AG04450 (cell line): ENCODE data around the gene SMAD4. TPM values are rescaled to one million over a fixed set of nuclear protein-coding genes. Genes with fewer than 3 reads are reported as not detected.

ENCODE experiments used
- CTCF ChIA-PET: fragments of 300-600, 350-600 bp; formaldehyde crosslinking; extraction: SDS; loops from one replicate; lab custom pipeline; 2022; ENCODE audit warnings: antibody characterized with exemption, inconsistent platforms; lab: Charles Lee
- POLR2A ChIA-PET: fragments of 350-600 bp; formaldehyde crosslinking; extraction: SDS; loops from one replicate; lab custom pipeline; 2021; ENCODE audit warnings: antibody characterized with exemption, inconsistent platforms; lab: Yijun Ruan, JAX
- DNase-seq: peaks from one replicate; pipeline ENCODE4 v3.0.0-alpha.2; 2011; ENCODE audit warnings: low read depth, low spot score
- H3K27ac ChIP-seq: one replicate; pipeline ENCODE4 v1.5.1; 2012; ENCODE audit warnings: low read depth, low read length, control low read depth
- H3K27me3 ChIP-seq: one replicate; pipeline ENCODE4 v1.6.0; 2012; ENCODE audit warnings: low read length; ENCODE audit not compliant: control insufficient read depth, insufficient read depth
- H3K4me3 ChIP-seq: 2 replicates; pipeline ENCODE4 v1.5.1; 2011; ENCODE audit warnings: mild to moderate bottlenecking, low read depth, low read length, control low read depth
- H3K9me3 ChIP-seq: 2 replicates; pipeline ENCODE4 v1.5.1; 2012; ENCODE audit warnings: low read length; ENCODE audit not compliant: control insufficient read depth, insufficient read depth
- polyA plus RNA-seq: library from polyadenylated mRNA; depleted of rRNA; stranded (reverse); fragments of >200 nt; gene quantifications from 2 replicates; pipeline ENCODE4 v1.2.3, GENCODE V29; 2011
- TF ChIP-seq, protein P1 (sequence below): IDR thresholded peaks from 2 replicates; pipeline ENCODE4 v1.5.1; 2011; ENCODE audit warnings: low read depth, low read length, control low read depth, inconsistent platforms

The SMAD4 gene
- polyA plus RNA-seq, 1 experiment = 139 TPM

DNA sequence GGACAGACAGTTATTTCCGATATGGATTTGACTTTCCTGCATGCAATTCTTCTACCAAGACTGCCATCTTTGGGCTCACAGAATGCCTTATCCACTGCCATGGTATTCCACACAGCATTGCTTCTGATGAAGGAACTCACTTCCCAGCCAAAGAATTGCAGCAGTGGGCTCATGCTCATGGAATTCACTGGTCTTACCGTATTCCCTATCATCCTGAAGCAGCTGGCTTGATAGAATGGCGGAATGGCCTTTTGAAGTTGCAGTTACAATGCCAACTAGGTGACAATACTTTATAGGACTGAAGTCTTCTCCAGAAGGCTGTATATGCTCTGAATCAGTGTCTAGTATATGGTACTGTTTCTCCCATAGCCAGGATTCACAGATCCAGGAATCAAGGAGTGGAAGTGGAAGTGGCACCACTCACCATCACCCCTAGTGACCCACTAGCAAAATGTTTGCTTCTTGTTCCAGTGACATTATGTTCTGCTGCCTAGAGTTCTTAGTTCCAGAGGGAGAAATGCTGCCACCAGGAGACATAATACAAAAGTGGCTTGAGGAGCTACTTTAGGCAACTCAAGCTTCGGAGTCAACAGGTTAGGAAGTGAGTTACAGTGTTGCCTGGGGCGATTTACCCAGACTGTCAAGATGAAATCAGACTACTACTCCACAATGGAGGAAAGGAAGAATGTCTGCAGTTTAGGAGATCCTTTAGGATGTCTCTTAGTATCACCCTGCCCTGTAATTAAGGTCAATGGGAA is 23.8 kb upstream of the SMAD4 start:
- POLR2A ChIA-PET = no interaction called here
- CTCF ChIA-PET = interaction anchor here (0.5 kb wide), 1 partner anchor 159 kb away, joined by 4 read pairs; no protein-coding TSS in a partner anchor

DNA sequence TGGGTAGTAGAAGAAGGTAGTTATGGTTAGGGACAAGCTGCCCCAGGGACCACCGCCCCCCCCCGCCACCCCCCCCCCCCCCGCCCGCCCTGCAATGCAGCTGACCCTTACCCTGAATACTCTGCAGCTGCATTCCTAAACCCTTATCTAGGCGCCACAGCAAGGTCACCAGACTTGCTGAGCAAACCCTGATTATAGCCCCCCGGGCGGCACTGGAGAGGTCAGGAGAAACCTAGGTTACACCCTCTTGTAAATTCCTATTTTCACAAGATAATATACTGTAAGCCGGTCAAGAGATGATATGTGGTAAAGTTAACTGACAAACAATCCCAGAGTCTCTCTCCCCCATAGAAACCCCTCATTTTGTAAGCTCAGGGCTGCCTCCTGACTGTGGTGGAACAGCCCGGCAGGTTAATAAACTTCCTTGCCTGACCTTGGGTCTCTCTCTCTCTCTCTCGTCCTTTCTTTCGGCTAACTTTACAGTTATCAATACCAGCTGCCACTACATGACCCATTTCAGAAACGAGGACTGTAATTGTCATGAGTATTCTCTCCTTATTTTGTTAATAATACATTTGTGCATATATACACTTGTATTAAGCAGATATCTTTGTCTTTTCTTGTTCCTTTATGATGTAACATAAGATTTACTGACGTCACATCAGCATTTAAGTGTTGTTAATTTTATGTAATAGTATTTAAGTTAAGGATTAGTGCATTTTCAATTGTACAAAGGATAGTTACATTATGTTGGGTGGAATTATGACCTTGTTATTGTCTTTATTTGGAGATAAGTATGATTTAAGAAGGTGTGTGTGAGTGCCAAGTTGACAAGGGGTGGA is 22.8 kb upstream of the SMAD4 start:
- POLR2A ChIA-PET = no interaction called here
- no peak overlapping the region for H3K4me3 ChIP-seq
- H3K27ac ChIP-seq = no peak overlapping the region
- DNase-seq = no peak
- H3K9me3 ChIP-seq = no peaks in the 10 kb centered on the region
- no peaks in the 10 kb centered on the region for H3K27me3 ChIP-seq
- TF ChIP-seq, protein P1, sequence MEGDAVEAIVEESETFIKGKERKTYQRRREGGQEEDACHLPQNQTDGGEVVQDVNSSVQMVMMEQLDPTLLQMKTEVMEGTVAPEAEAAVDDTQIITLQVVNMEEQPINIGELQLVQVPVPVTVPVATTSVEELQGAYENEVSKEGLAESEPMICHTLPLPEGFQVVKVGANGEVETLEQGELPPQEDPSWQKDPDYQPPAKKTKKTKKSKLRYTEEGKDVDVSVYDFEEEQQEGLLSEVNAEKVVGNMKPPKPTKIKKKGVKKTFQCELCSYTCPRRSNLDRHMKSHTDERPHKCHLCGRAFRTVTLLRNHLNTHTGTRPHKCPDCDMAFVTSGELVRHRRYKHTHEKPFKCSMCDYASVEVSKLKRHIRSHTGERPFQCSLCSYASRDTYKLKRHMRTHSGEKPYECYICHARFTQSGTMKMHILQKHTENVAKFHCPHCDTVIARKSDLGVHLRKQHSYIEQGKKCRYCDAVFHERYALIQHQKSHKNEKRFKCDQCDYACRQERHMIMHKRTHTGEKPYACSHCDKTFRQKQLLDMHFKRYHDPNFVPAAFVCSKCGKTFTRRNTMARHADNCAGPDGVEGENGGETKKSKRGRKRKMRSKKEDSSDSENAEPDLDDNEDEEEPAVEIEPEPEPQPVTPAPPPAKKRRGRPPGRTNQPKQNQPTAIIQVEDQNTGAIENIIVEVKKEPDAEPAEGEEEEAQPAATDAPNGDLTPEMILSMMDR = no peak
- CTCF ChIA-PET = interaction anchor here (0.5 kb wide), 1 partner anchor 159 kb away, joined by 4 read pairs; no protein-coding TSS in a partner anchor

More for the DNA sequence above, 23.8 kb upstream of the SMAD4 start:
- Histone ChIP-seq H3K27ac (no peak overlapping the region), H3K27me3 (no peaks in the 10 kb centered on the region), H3K9me3 (no peaks in the 10 kb centered on the region), H3K4me3 (no peak overlapping the region)
- no peak for DNase-seq
- TF ChIP-seq, protein P1 = no peak

- no peaks in the 10 kb centered on the region for H3K27me3 ChIP-seq
- no peak for DNase-seq
- TF ChIP-seq, protein P1 = no peak
- H3K9me3 ChIP-seq = no peaks in the 10 kb centered on the region
- H3K4me3 ChIP-seq = no peak overlapping the region
- POLR2A ChIA-PET = no interaction called here
- no peak overlapping the region for H3K27ac ChIP-seq
- CTCF ChIA-PET = no interaction called here
These were observed 22.2 kb upstream of the SMAD4 start for GRCh38 chr18:51007790-51008139.

DNA sequence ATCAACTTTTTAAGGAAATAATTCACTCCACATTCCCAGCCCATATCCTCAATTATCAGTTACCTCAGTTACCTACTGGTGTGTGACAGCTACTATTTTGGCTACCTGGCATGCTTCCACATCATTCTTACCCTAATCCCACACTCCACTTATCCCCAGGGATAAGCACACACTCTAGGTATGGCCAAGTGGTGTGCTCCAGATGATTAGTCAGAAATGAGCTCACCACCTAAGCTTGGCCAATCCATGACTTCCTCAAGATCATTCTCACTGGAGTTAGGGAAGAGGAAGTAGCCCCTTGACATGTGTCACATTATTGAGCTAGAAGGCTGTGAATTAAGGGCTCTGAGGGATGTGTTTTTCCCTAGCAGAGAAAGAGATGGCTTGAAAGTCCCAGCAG is 20.9 kb upstream of the SMAD4 start:
- H3K27me3 ChIP-seq = no peaks in the 10 kb centered on the region
- no peak overlapping the region for H3K4me3 ChIP-seq
- CTCF ChIA-PET = interaction anchor here (0.6 to 1.1 kb wide), 3 partner anchors 16 to 376 kb away, joined by 3 to 7 read pairs (median 3); no protein-coding TSS in a partner anchor
- no peak overlapping the region for H3K27ac ChIP-seq
- TF ChIP-seq, protein P1 = no peak
- POLR2A ChIA-PET = no interaction called here
- DNase-seq = no peak
- no peaks in the 10 kb centered on the region for H3K9me3 ChIP-seq
